ENCODE measurements around the gene SMAD6. TPM values are rescaled to one million over a fixed set of nuclear protein-coding genes. Genes with fewer than 3 reads are reported as not detected.

SMAD6 gene
- total RNA-seq, 1 donor: 31.8 TPM

DNA sequence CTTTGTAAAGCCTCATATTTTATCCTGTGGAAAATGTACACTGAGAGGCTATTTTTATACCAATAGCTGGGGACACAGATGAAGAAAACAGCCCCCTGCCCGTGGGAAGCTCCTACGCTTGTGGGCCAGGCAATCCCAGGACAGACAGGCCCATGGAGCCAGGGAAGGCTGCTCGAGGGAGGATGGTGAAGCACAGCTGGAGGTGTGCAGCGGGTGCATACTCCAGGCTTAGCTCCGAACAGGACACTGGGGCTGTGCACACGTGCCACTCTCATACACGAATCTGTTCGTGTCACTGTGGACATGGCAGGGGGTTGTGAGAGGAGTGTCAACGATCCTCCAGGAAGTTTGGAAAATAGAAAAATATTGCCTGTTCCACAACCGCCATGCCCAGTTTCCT is 36.1 kb downstream of the SMAD6 start:
- Histone ChIP-seq H3K4me1 (ENCODE audit: insufficient read depth, low read length) (peaks cover 62% of the 10 kb centered on the region), H3K4me2 (ENCODE audit: insufficient read depth, low read length) (no peak overlapping the region), H3K9me3 (ENCODE audit: low read depth, low read length) (no peaks in the 10 kb centered on the region), H3K27me3 (ENCODE audit: insufficient read depth, low read length) (no peaks in the 10 kb centered on the region), H4K20me1 (ENCODE audit: insufficient read depth, low read length) (peaks cover 55% of the 10 kb centered on the region), H3K4me3 (ENCODE audit: insufficient read depth, low read length) (no peak overlapping the region), H2AFZ (ENCODE audit: low read length) (no peak overlapping the region), H3K36me3 (ENCODE audit: insufficient read depth, low read length) (peaks cover 10% of the 10 kb centered on the region), H3K27ac (ENCODE audit: low read depth, low read length) (no peak overlapping the region), H3K79me2 (ENCODE audit: insufficient read depth, low read length) (peaks cover 95% of the 10 kb centered on the region)
- DNase-seq (ENCODE audit: insufficient read length, low spot score, missing footprints): no peak
- TF ChIP-seq CTCF (IDR thresholded peaks at IDR 0.05; ENCODE audit: extremely low read depth, low read depth, low read length): no peak

- H3K4me3 ChIP-seq (ENCODE audit: insufficient read depth, low read length): no peak overlapping the region
- DNase-seq (ENCODE audit: insufficient read length, low spot score, missing footprints): no peak
- no peaks in the 10 kb centered on the region for H3K27me3 ChIP-seq (ENCODE audit: insufficient read depth, low read length)
- H2AFZ ChIP-seq (ENCODE audit: low read length): no peak overlapping the region
- H3K79me2 ChIP-seq (ENCODE audit: insufficient read depth, low read length): peaks cover 94% of the 10 kb centered on the region
- H3K36me3 ChIP-seq (ENCODE audit: insufficient read depth, low read length): peaks cover 11% of the 10 kb centered on the region
- no peak overlapping the region for H3K4me2 ChIP-seq (ENCODE audit: insufficient read depth, low read length)
- no peak for TF ChIP-seq CTCF (IDR thresholded peaks at IDR 0.05; ENCODE audit: extremely low read depth, low read depth, low read length)
- no peak overlapping the region for H3K27ac ChIP-seq (ENCODE audit: low read depth, low read length)
- H3K9me3 ChIP-seq (ENCODE audit: low read depth, low read length): no peaks in the 10 kb centered on the region
- H3K4me1 ChIP-seq (ENCODE audit: insufficient read depth, low read length): peaks cover 58% of the 10 kb centered on the region
- H4K20me1 ChIP-seq (ENCODE audit: insufficient read depth, low read length): peaks cover 55% of the 10 kb centered on the region
Measured at GRCh38 chr15:66738595-66738994, 36.6 kb downstream of the SMAD6 start.

DNA sequence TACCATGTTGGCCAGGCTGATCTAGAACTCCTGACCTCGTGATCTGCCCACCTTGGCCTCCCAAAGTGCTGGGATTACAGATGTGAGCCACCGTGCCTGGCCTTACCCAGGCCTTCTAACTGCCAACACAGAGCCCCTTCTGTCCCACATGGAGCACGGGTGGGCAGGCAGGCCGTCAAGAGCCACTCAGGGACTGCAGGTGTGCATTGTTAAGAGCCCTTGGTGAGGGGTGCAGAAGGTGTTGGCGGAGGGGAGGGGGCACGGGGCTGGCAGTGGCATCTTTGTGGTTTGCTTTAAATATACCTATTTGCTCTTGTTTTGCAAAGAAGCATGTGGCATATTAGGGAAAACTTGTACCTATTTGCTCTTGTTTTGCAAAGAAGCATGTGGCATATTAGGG is 37.3 kb downstream of the SMAD6 start:
- Histone ChIP-seq H3K4me2 (ENCODE audit: insufficient read depth, low read length) (no peak overlapping the region), H3K4me1 (ENCODE audit: insufficient read depth, low read length) (peaks cover 58% of the 10 kb centered on the region), H3K27ac (ENCODE audit: low read depth, low read length) (no peak overlapping the region), H2AFZ (ENCODE audit: low read length) (no peak overlapping the region), H3K36me3 (ENCODE audit: insufficient read depth, low read length) (peaks cover 12% of the 10 kb centered on the region), H3K27me3 (ENCODE audit: insufficient read depth, low read length) (no peaks in the 10 kb centered on the region), H3K9me3 (ENCODE audit: low read depth, low read length) (no peaks in the 10 kb centered on the region), H3K4me3 (ENCODE audit: insufficient read depth, low read length) (no peak overlapping the region), H3K79me2 (ENCODE audit: insufficient read depth, low read length) (peaks cover 94% of the 10 kb centered on the region), H4K20me1 (ENCODE audit: insufficient read depth, low read length) (peaks cover 48% of the 10 kb centered on the region)
- DNase-seq (ENCODE audit: insufficient read length, low spot score, missing footprints): no peak
- no peak for TF ChIP-seq CTCF (IDR thresholded peaks at IDR 0.05; ENCODE audit: extremely low read depth, low read depth, low read length)

DNA sequence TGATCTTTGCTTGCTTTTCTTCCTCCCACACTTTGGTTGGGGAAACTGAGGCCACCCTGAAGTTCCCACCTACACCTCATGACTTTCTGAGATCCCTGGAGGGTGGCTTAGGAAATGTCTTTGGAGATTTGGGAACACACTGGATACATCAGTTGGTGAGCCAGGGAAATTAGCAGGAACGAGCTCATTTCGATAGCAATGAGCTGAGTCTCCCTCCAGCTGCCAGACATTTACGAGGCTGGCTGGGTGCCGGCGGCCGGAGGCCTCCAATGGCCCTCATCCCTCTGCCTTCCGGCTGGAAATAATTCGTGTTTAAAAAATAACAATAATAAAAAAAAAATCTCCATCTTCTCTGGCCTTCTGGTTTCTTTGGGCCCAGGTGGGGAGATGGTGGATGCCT is 38.8 kb downstream of the SMAD6 start:
- H3K4me1 ChIP-seq (ENCODE audit: insufficient read depth, low read length): peaks cover 58% of the 10 kb centered on the region
- H3K27ac ChIP-seq (ENCODE audit: low read depth, low read length): peak overlapping the region; percentile 70
- no peaks in the 10 kb centered on the region for H3K27me3 ChIP-seq (ENCODE audit: insufficient read depth, low read length)
- peak overlapping the region; percentile 69 for H3K4me2 ChIP-seq (ENCODE audit: insufficient read depth, low read length)
- DNase-seq (ENCODE audit: insufficient read length, low spot score, missing footprints): peak; percentile 89
- no peak overlapping the region for H2AFZ ChIP-seq (ENCODE audit: low read length)
- H3K36me3 ChIP-seq (ENCODE audit: insufficient read depth, low read length): peaks cover 16% of the 10 kb centered on the region
- H3K79me2 ChIP-seq (ENCODE audit: insufficient read depth, low read length): peaks cover 97% of the 10 kb centered on the region
- H3K9me3 ChIP-seq (ENCODE audit: low read depth, low read length): no peaks in the 10 kb centered on the region
- H4K20me1 ChIP-seq (ENCODE audit: insufficient read depth, low read length): peaks cover 38% of the 10 kb centered on the region
- TF ChIP-seq CTCF (IDR thresholded peaks at IDR 0.05; ENCODE audit: extremely low read depth, low read depth, low read length): no peak
- peak overlapping the region; percentile 15 for H3K4me3 ChIP-seq (ENCODE audit: insufficient read depth, low read length)

All from osteoblast (primary cell).